Measurements from ENCODE around the gene LMAN2L.

The LMAN2L gene

DNA sequence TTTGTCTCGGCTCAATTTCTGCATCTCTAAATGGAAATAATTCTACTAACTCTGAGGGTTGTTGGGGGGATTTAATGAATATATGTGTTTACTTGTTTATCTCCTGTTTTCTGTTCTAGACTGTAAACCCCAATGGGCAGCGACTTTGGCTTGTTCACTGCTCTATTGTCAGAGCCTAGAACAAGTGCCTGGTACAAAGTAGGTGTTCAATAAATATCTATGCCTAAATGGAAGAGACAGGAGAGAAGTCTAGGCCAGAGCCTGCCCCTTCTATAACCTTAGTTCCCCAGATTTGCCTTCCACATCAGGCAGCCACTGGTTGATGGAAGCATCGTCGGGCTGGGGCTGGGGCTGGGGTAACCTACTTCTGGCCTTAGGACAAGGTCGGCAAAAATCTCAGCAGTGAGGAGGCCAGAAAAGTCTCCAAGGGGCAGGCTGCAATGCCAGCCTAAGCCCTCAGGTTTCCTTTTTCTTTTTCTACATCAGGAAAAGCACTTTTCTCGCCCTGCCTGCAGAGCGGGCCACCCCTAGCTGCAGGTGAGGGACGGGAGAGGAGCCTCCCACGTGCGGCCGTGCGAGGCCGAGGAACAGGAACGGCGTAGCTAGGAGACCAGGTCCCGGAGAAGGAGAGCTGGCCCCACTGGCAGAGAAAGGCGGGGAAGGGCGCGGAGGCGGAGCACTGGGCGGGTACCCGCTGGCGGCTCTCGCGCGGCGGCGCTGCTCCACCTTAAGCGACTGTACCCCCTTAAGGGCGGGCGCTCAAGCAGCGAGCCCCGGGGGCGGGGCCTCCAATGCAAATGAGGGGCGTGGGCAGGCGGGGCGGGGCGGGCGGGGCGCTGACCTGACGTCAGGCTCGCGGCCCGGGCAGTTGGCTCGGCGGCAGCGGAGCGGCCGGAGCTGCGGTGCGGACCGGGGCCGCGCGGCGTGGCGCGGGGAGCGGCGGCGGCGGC is 20.4 kb upstream of the LMAN2L start, which contains the start of gene CNNM4:
Gene CNNM4, plus strand, starts transcription at position 867 of the 950 bp plus-strand sequence. CDS start 98 bp downstream, outside the sequence.
- peak; percentile 83 to 90 (median 84) for DNase-seq (ENCODE audit: low read depth in 3 of 3)

DNA sequence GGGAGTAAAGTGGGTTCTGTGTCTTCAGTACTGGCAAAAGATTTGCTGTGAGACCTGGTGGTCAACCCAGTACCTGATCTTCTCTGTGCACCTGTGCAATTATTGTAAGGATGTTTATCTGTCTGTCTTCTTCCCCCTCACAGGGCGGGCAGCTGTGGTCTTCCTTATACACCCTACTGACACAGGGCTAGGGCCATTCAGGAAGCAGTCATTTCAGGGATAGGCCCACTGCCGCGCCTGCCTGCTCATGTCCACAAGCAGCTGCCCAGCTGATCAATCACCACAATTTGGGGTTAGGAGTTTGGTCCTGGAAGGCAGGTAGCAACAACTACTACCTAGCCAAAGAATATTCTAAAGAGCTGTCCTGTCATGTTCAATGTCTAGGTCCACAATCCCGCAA is 19.7 kb upstream of the LMAN2L start:
- DNase-seq (ENCODE audit: low read depth in 3 of 3): no peak

- DNase-seq (ENCODE audit: low read depth in 3 of 3): no peak
Observed at GRCh38 chr2:96758987-96759386, 19.1 kb upstream of the LMAN2L start.

GRCh38 chr2:96757477-96757860 is 17.6 kb upstream of the LMAN2L start:
- DNase-seq (ENCODE audit: low read depth in 3 of 3): no peak

GRCh38 chr2:96756788-96757476 is 17.1 kb upstream of the LMAN2L start:
- DNase-seq (ENCODE audit: low read depth in 3 of 3): no peak

- DNase-seq (ENCODE audit: low read depth in 3 of 3): no peak
Observed at GRCh38 chr2:96754317-96754716, 14.5 kb upstream of the LMAN2L start.

GRCh38 chr2:96753661-96754282 is 13.9 kb upstream of the LMAN2L start:
- no peak for DNase-seq (ENCODE audit: low read depth in 3 of 3)

DNA sequence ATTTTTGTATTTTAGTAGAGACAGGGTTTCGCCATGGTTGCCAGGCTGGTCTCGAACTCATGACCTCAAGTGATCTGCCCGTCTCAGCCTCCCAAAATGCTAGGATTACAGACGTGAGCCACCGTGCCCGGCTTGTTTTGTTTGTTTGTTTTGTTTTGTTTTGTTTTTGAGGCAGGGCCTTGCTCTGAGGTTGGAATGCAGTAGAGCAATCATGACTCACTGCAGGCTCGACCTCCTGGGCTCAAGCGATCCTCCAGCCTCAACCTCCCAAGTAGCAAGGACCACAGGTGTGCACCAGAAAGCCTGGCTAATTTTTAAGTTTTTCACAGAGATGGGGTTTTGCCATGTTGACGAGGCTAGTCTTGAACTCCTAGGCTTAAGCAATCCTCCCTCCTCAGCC is 11.9 kb upstream of the LMAN2L start:
- no peak for DNase-seq (ENCODE audit: low read depth in 3 of 3)

- DNase-seq (ENCODE audit: low read depth in 3 of 3): no peak
Observed at GRCh38 chr2:96747061-96747617, 7.3 kb upstream of the LMAN2L start.

- no peak for DNase-seq (ENCODE audit: low read depth in 3 of 3)
Observed at GRCh38 chr2:96739076-96739632, 710 bp downstream of the LMAN2L start.

- DNase-seq (ENCODE audit: low read depth in 3 of 3): no peak
Observed at GRCh38 chr2:96737831-96738230, 2.0 kb downstream of the LMAN2L start.

- DNase-seq (ENCODE audit: low read depth in 3 of 3): no peak
Observed at GRCh38 chr2:96737251-96737650, 2.6 kb downstream of the LMAN2L start.

DNA sequence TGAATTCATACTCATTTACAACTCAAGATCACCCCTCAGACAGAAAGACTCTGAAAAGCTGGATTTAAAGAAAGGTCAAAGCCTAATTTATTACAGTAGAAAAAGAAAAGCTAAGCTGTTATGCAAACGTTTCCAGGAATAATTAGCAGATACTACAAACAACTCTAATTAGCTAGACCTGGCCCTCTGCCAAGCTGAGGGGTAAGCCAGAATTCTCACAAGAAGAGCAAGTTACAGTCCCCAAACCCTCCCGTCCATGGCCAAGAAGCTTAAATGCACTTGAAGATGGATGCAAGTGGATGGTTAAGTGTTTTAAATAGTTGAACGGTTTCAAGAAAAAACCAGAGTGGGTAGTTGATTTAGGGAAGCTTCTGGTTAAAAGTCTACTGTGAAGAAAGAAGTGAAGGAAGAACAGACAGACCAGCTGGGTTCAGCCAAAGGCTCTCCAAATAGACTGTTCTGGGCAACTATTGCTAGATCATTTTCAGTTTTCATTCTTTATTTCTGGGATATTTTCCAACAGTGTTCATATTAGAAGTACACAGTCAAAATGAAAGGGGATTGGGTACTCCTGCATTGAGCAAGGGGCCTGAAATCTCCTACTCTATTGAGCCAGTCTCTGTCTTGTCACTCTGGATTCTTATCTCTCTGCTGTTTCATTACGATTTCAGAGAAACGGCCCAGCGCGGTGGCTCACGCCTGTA is 4.8 kb downstream of the LMAN2L start:
- no peak for DNase-seq (ENCODE audit: low read depth in 3 of 3)

DNA sequence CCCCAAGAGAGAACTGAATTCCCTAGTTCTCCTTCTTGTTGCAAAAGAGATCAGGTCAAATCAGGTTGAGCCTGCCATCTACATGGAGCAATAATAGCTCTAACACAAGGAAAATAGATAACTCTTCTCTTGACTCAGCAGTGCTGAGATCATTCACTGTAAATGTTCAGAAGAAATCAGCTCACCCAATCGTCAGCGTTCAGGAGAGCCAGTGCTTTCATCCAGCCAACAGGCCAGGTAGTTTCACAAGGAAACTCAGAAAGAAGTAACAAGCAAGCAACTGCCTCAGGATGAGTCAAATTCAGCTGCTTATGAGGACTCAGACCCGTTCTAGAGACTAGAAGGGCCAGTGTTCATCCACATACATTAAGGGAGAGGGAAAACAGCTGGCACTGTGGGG is 5.9 kb downstream of the LMAN2L start:
- DNase-seq (ENCODE audit: low read depth in 3 of 3): no peak

- DNase-seq (ENCODE audit: low read depth in 3 of 3): no peak
Observed at GRCh38 chr2:96730212-96730611, 9.7 kb downstream of the LMAN2L start.

DNA sequence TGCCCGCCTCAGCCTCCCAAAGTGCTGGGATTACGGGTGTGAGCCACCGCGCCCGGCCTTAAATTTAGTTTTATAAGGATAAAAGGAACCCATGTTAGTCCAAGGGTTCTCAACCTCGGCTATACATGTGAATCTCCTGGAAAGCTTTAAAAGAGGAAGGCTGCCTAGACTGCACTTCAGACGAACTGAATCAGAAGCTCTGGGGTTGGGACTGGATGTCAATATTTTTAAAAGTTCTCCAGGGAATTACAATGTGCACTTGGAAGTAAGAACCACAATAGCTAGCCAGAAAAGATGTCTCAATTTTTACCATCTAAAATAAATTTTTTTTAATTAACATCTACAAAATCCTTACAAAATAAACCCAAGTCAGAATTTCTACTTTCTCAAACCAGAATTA is 10.1 kb downstream of the LMAN2L start:
- no peak for DNase-seq (ENCODE audit: low read depth in 3 of 3)

GRCh38 chr2:96727431-96727830 is 12.4 kb downstream of the LMAN2L start:
- no peak for DNase-seq (ENCODE audit: low read depth in 3 of 3)

- no peak for DNase-seq (ENCODE audit: low read depth in 3 of 3)
Observed at GRCh38 chr2:96726131-96726530, 13.7 kb downstream of the LMAN2L start.

- no peak for DNase-seq (ENCODE audit: low read depth in 3 of 3)
Observed at GRCh38 chr2:96716388-96716787, 23.5 kb downstream of the LMAN2L start.

DNA sequence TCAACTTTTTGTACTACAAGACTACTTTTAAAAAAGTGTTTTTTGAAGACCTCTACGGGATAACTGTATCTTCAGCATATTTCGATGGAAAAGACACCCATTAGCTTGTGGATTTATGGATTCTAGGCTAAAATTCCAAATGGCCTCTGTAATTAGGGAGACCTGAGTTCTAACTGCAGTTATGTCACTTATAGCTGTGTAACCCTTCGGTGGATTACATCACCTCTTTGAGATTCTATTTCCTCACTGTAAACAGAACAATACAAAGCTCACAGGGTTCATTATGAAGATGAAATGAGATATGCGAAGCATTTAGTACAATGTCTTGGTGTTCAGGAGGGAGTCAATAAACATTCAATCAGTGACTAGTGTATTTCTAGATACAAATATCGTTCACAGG is 24.2 kb downstream of the LMAN2L start:
- no peak for DNase-seq (ENCODE audit: low read depth in 3 of 3)

DNA sequence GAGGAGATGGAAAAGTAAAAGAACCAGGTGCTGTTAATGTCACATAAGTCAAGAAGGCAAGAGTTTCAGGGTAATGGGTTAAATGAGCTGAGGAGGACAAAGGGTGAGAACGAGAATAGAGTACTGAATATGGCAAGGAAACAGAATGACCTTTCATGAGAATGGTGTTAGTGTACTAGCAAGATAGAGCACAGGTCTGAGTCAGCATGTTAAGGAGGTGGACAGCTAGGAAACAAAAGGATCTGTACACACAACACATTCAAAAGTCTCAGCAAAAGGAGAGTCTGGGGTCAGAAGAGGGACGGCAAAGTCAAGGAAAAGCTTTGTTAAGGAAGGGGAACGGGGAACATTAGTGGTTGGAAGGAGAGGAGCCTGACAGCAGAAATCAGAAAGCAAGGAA is 28.9 kb downstream of the LMAN2L start:
- no peak for DNase-seq (ENCODE audit: low read depth in 3 of 3)

Data from stimulated activated CD4-positive, alpha-beta T cell treated with anti-CD3 and anti-CD28 coated beads, TNF-alpha, amount 100 ng/mL, for 48 hours (primary cell).